ENCODE results near the gene RGS3. TPM values are rescaled to one million over a fixed set of nuclear protein-coding genes. Genes with fewer than 3 reads are reported as not detected.

The RGS3 gene
- total RNA-seq, 4 donors from 2014 or later: 43.0 to 66.2 (median 55.6) TPM

GRCh38 chr9:113587471-113588031 lies 124.0 kb downstream of the RGS3 start:
- TF ChIP-seq CTCF (IDR thresholded peaks at IDR 0.05): peak in 2 of 6 experiments; percentile 12 to 17
- TF ChIP-seq POLR2A (IDR thresholded peaks at IDR 0.05): no peak
- H3K9me3 ChIP-seq: no peaks in the 10 kb centered on the region
- intact Hi-C loops (cut with DNase I): loop anchor here (2.0 kb wide), 1 partner anchor 141 kb away; no protein-coding TSS in a partner anchor
- WGBS, 2 donors: 71 to 73% methylated on average over 11 to 14 of the region's 14 CpGs
- H3K4me3 ChIP-seq (replicated peaks in 1 of 3): no peak overlapping the region
- peaks cover 16 to 25% of the 10 kb centered on the region in 2 donors for H3K36me3 ChIP-seq
- peaks cover 19 to 50% of the 10 kb centered on the region in 2 donors for H3K4me1 ChIP-seq
- no peak for DNase-seq
- no peaks in the 10 kb centered on the region for H3K27me3 ChIP-seq
- peak overlapping the region; percentile 18 to 48 (median 32) for H3K27ac ChIP-seq

- 76 to 79% methylated on average over 13 of the region's 13 CpGs for WGBS, 2 donors
- intact Hi-C loops (cut with DNase I): loop anchor here (2.0 kb wide), 1 partner anchor 142 kb away; no protein-coding TSS in a partner anchor
These were observed 124.8 kb downstream of the RGS3 start for GRCh38 chr9:113588242-113588810.

DNA sequence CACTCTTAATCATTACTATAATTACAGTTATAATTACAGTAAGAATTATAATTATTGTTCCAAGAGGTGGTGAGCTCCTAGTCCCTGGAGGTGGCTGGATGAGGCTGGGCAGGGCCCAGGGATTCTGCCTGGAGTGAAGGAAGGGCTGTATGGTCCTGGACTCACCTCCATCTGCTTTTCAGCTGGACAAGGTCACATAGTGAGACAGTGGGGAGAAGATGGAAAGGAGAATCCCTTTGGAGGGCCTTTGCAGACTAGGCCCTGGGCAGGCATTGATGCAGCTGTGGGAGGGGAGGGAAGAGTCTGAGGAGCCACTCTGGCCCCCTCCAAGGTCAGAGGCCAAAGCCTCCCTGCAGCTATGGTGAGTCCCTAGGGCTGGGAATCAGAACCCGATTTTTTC lies 125.4 kb downstream of the RGS3 start:
- peaks cover 17 to 44% of the 10 kb centered on the region in 2 donors for H3K4me1 ChIP-seq
- no peaks in the 10 kb centered on the region for H3K27me3 ChIP-seq
- no peak for DNase-seq
- H3K36me3 ChIP-seq: peaks cover 10 to 18% of the 10 kb centered on the region in 2 donors
- no peaks in the 10 kb centered on the region for H3K9me3 ChIP-seq
- intact Hi-C loops (cut with DNase I): loop anchor here (2.0 kb wide), 1 partner anchor 142 kb away; no protein-coding TSS in a partner anchor
- no peak for TF ChIP-seq POLR2A (IDR thresholded peaks at IDR 0.05)
- no peak for TF ChIP-seq CTCF (IDR thresholded peaks at IDR 0.05)
- no peak overlapping the region for H3K4me3 ChIP-seq (replicated peaks in 1 of 3)
- H3K27ac ChIP-seq: peak overlapping the region; percentile 22 to 55 (median 24)
- WGBS, 2 donors: 60 to 78% methylated on average over 1 of the region's 1 CpG

More at GRCh38 chr9:113588242-113588810, 124.8 kb downstream of the RGS3 start:
- Histone ChIP-seq H3K4me1 (peaks cover 13 to 44% of the 10 kb centered on the region in 2 donors), H3K36me3 (peaks cover 16 to 24% of the 10 kb centered on the region in 2 donors), H3K4me3 (replicated peaks in 1 of 3) (no peak overlapping the region), H3K27me3 (no peaks in the 10 kb centered on the region), H3K27ac (peak overlapping the region in 2 of 3 donors; percentile 32 to 48), H3K9me3 (no peaks in the 10 kb centered on the region)
- TF ChIP-seq POLR2A (IDR thresholded peaks at IDR 0.05): no peak
- TF ChIP-seq CTCF (IDR thresholded peaks at IDR 0.05): no peak
- no peak for DNase-seq

- Histone ChIP-seq H3K27ac (peak overlapping the region; percentile 22 to 55 (median 24)), H3K36me3 (peaks cover 6 to 13% of the 10 kb centered on the region in 2 donors), H3K4me1 (peaks cover 21 to 45% of the 10 kb centered on the region in 2 donors), H3K9me3 (no peaks in the 10 kb centered on the region), H3K27me3 (no peaks in the 10 kb centered on the region), H3K4me3 (replicated peaks in 1 of 3) (no peak overlapping the region)
- intact Hi-C loops (cut with DNase I): loop anchor here (2.0 kb wide), 1 partner anchor 143 kb away; no protein-coding TSS in a partner anchor
- TF ChIP-seq POLR2A (IDR thresholded peaks at IDR 0.05) (no peak), CTCF (IDR thresholded peaks at IDR 0.05) (no peak)
- DNase-seq: no peak
- WGBS, 2 donors: 73 to 84% methylated on average over 5 to 7 of the region's 7 CpGs
These were observed 125.9 kb downstream of the RGS3 start for GRCh38 chr9:113589407-113589806.

DNA sequence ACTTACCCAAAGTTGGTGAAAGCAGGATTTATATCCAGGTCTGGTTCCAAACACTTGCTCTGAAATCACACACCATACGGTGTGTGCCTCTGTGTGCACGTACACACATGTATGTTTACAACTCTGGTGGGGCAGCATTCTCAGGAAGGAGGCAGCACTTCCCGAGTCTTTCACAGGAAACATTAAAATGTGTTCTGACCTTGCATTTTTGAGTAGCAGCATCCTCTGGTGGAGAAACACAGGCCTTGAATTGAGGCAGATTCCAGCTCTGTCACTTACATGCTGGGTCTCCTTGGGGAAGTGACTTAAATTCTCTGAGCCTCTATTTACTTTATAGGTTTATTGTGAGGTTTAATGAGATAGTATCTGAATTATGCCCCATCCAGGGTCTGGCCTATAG lies 126.4 kb downstream of the RGS3 start:
- H3K4me3 ChIP-seq (replicated peaks in 1 of 3): no peak overlapping the region
- no peaks in the 10 kb centered on the region for H3K9me3 ChIP-seq
- H3K4me1 ChIP-seq: peaks cover 22 to 47% of the 10 kb centered on the region in 2 donors
- peak overlapping the region in 2 of 3 donors; percentile 22 to 55 for H3K27ac ChIP-seq
- no peak for DNase-seq
- WGBS, 2 donors: 61 to 64% methylated on average over 3 of the region's 3 CpGs
- H3K36me3 ChIP-seq: peaks cover 5 to 9% of the 10 kb centered on the region in 2 donors
- H3K27me3 ChIP-seq: no peaks in the 10 kb centered on the region
- TF ChIP-seq CTCF (IDR thresholded peaks at IDR 0.05): peak in 4 of 6 experiments; percentile 30 to 49 (median 36)
- no peak for TF ChIP-seq POLR2A (IDR thresholded peaks at IDR 0.05)
- intact Hi-C loops (cut with DNase I): loop anchor here (2.0 kb wide), 1 partner anchor 143 kb away; no protein-coding TSS in a partner anchor

All from thyroid gland (tissue), 4 donors.